Endothelial cell of umbilical vein (primary cell): ENCODE results near the gene EXOC5. TPM values are rescaled to one million over a fixed set of nuclear protein-coding genes. Genes with fewer than 3 reads are reported as not detected.

Source experiments
- BruUV-seq: library from RNA; stranded (reverse); fragments of 400-500 nt; replicated peaks from 2 replicates; lab custom pipeline; 2021; lab: Mats Ljungman, UMichigan
- CTCF ChIA-PET: fragments of 300-600, 350-600 bp; sonication (Branson Sonifier 250); formaldehyde crosslinking; loops from one replicate; lab custom pipeline; 2021; ENCODE audit warnings: antibody characterized with exemption, inconsistent platforms; lab: Charles Lee
- POLR2A ChIA-PET: fragments of 300-600, 350-600 bp; sonication (Branson Sonifier 250); formaldehyde crosslinking; loops from one replicate; lab custom pipeline; 2021; ENCODE audit warnings: antibody characterized with exemption, inconsistent platforms; lab: Charles Lee
- DNase-seq: peaks from one replicate; pipeline ENCODE4 v3.0.0-alpha.2; 2011; ENCODE audit warnings: low read depth, low spot score
- FAIRE-seq: peaks from 2 replicates; lab custom pipeline; 2011; peaks lifted over from hg19 to GRCh38; lab: Jason Lieb, UNC
- H2AFZ ChIP-seq: 2 replicates; pipeline ENCODE4 v1.6.0; 2012; ENCODE audit warnings: low read depth, low read length, control low read depth, inconsistent platforms
- H3K27ac ChIP-seq: 2 replicates; pipeline ENCODE4 v1.5.1; 2011; ENCODE audit warnings: low read depth, mild to moderate bottlenecking, control low read depth, low read length, moderate library complexity; ENCODE audit not compliant: insufficient read depth
- H3K27me3 ChIP-seq, 2 experiments: 2 replicates each; pipeline versions ENCODE4 v1.6.0 to v1.6.1; 2011; ENCODE audit warnings: low read length in 2 of 2, mixed read lengths in 1 of 2; ENCODE audit not compliant: control insufficient read depth in 2 of 2, insufficient read depth in 2 of 2
- H3K36me3 ChIP-seq, 2 experiments: 2 replicates in 1 of 2; 3 replicates in 1 of 2; pipeline ENCODE4 v1.5.1; 2011; ENCODE audit warnings: low read length in 2 of 2, mild to moderate bottlenecking in 1 of 2, moderate library complexity in 1 of 2; ENCODE audit not compliant: control insufficient read depth in 2 of 2, insufficient read depth in 2 of 2; ENCODE audit errors: extremely low read depth in 1 of 2
- H3K4me1 ChIP-seq: 3 replicates; pipeline ENCODE4 v1.5.1; 2011; ENCODE audit warnings: mild to moderate bottlenecking, low read length; ENCODE audit not compliant: control insufficient read depth, insufficient read depth; ENCODE audit errors: extremely low read depth
- H3K4me2 ChIP-seq: 2 replicates; pipeline ENCODE4 v1.6.1; 2011; ENCODE audit warnings: low read length, control low read depth, mixed read lengths; ENCODE audit not compliant: insufficient read depth
- H3K4me3 ChIP-seq, 3 experiments: fragments of 200-600 bp in 1 of 3; sonication (generic), shearing (Covaris generic) in 1 of 3; replicated peaks in 1 of 3; 2 replicates each; pipeline ENCODE4 v1.5.1; 2011 to 2016; ENCODE audit warnings: control low read depth in 3 of 3, low read length in 3 of 3, mild to moderate bottlenecking in 2 of 3, inconsistent platforms in 1 of 3, low read depth in 1 of 3, moderate library complexity in 1 of 3; ENCODE audit not compliant: insufficient read depth in 1 of 3
- H3K79me2 ChIP-seq: 2 replicates; pipeline ENCODE4 v1.6.0; 2012; ENCODE audit warnings: low read length, inconsistent platforms; ENCODE audit not compliant: control insufficient read depth, insufficient read depth
- H3K9ac ChIP-seq: replicated peaks from 2 replicates; pipeline ENCODE3; 2011; ENCODE audit warnings: low read length, control low read depth; ENCODE audit not compliant: insufficient read depth; ENCODE audit errors: extremely low read depth
- H3K9me1 ChIP-seq: replicated peaks from 3 replicates; pipeline ENCODE4 v1.6.0; 2011; ENCODE audit warnings: mild to moderate bottlenecking, low read length; ENCODE audit not compliant: control insufficient read depth, insufficient read depth; ENCODE audit errors: extremely low read depth
- H3K9me3 ChIP-seq: replicated peaks from 2 replicates; pipeline ENCODE4 v1.5.1; 2012; ENCODE audit warnings: low read length, inconsistent platforms; ENCODE audit not compliant: control insufficient read depth, insufficient read depth
- H4K20me1 ChIP-seq: replicated peaks from 2 replicates; pipeline ENCODE3; 2011; ENCODE audit warnings: mild to moderate bottlenecking, low read length; ENCODE audit not compliant: control insufficient read depth, insufficient read depth; ENCODE audit errors: extremely low read depth
- GATA2 ChIP-seq: IDR thresholded peaks from 2 replicates; pipeline ENCODE4 v1.7.0; 2011; ENCODE audit warnings: low read depth, mild to moderate bottlenecking, moderate library complexity, mixed read lengths, low read length; ENCODE audit not compliant: insufficient read length, insufficient read depth
- MYC ChIP-seq: IDR thresholded peaks from one replicate; pipeline ENCODE4 v1.6.1; 2011; ENCODE audit warnings: mild to moderate bottlenecking, low read depth, low read length
- POLR2A ChIP-seq: IDR thresholded peaks from 2 replicates; pipeline ENCODE4 v1.6.1; 2012; ENCODE audit warnings: low read depth, mild to moderate bottlenecking, control low read depth, low read length
- POLR2AphosphoS5 ChIP-seq: IDR thresholded peaks from 2 replicates; pipeline ENCODE4 v1.6.1; 2012; ENCODE audit warnings: low read depth, mild to moderate bottlenecking, control low read depth, low read length, moderate library complexity; ENCODE audit not compliant: insufficient read depth
- dilution Hi-C: fragments of 300-500 bp; cut with MboI; formaldehyde crosslinking; loops from one replicate; pipeline ENCODE4 v1.15.0; 2019; ENCODE audit warnings: low sequenced_read_pairs; ENCODE audit not compliant: extremely low pct_ligation_motif_present
- intact Hi-C: fragments of 100-400 bp; cut with micrococcal nuclease; formaldehyde crosslinking; loops from one replicate; pipeline ENCODE4 v1.10.0; 2022
- polyA plus RNA-seq, 4 experiments: library from polyadenylated mRNA; depleted of rRNA in 3 of 4; stranded (reverse) in 3 of 4; unstranded in 1 of 4; fragments of >200 nt; gene quantifications; 2 replicates each; pipeline versions ENCODE4 v1.2.1 to v1.2.3, GENCODE V29; 2011 to 2012; ENCODE audit warnings: missing spikeins in 1 of 4
- total RNA-seq: library from RNA; stranded (reverse); gene quantifications from 2 replicates; pipeline ENCODE4 v1.2.3, GENCODE V29; 2021
- TF ChIP-seq, protein P1 (sequence below), 2 donors: IDR thresholded peaks; 1 replicate in 1 of 2; 2 replicates in 1 of 2; pipeline ENCODE4 v1.5.1; 2011; ENCODE audit warnings: low read length in 2 of 2, mild to moderate bottlenecking in 2 of 2, moderate library complexity in 2 of 2, control low read depth in 1 of 2, inconsistent platforms in 1 of 2, low read depth in 1 of 2; ENCODE audit not compliant: insufficient read depth in 1 of 2; ENCODE audit errors: extremely low read depth in 1 of 2
- TF ChIP-seq, protein P2 (sequence below): IDR thresholded peaks from 2 replicates; pipeline ENCODE4 v1.6.1; 2011; ENCODE audit not compliant: insufficient read depth, insufficient read length

EXOC5 gene
- total and polyA plus RNA-seq, 2 donors (not counting 3 experiments of a cell fraction or from before 2014, with no cell fraction given) = 23.9 to 104 TPM

DNA sequence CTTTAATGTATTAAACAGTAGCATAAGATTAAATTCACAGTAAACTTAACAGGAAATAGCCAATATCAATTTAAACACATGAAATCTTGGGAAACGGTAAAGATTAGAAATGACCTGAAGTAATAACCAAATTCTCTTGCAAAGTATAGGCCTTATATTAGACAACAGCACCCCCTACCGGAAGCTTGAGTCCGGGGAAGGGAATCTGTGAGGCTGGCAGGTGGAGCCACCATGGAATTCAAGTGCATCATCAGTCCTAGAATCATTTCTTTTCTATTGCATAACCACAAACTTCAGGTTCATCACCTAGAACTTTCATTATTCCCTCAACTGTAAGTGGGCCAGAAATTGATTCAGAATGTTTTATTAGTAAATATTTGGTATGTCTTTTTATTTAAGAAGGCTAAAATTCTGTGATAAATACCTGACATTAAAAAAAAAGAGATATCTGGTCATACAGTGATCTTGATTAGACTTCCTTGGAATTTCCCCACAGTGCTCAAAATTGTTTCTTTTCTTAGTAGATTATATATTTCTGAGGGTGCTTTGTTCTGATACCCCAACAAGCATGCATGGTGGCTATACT lies 48.6 kb upstream of the EXOC5 start:
- Histone ChIP-seq H3K4me1 (no peaks in the 10 kb centered on the region), H3K4me2 (no peak overlapping the region), H3K9me3 (no peaks in the 10 kb centered on the region), H3K27ac (no peak overlapping the region), H3K27me3 (peaks cover 10 to 12% of the 10 kb centered on the region in 2 experiments), H3K9me1 (no peaks in the 10 kb centered on the region), H3K9ac (no peak overlapping the region), H2AFZ (no peak overlapping the region), H3K36me3 (no peaks in the 10 kb centered on the region), H3K79me2 (no peaks in the 10 kb centered on the region), H4K20me1 (no peaks in the 10 kb centered on the region), H3K4me3 (no peak overlapping the region)
- BruUV-seq = no TSS peak
- FAIRE-seq (peak; percentile 72), DNase-seq (peak; percentile 82)
- dilution Hi-C loops (no loop called here), intact Hi-C loops (loop anchor here (1.0 to 5.0 kb wide), 5 partner anchors 61 to 826 kb away; no protein-coding TSS in a partner anchor)
- ChIA-PET POLR2A (no interaction called here), CTCF (interaction anchor here (0.6 to 3.4 kb wide), 42 partner anchors 9 to 1186 kb away, joined by 3 to 115 read pairs (median 4); partner anchors contain the start of genes AP5M1 and EXOC5)
- TF ChIP-seq POLR2AphosphoS5 (no peak), GATA2 (no peak), POLR2A (no peak), MYC (no peak)
- TF ChIP-seq, protein P1, sequence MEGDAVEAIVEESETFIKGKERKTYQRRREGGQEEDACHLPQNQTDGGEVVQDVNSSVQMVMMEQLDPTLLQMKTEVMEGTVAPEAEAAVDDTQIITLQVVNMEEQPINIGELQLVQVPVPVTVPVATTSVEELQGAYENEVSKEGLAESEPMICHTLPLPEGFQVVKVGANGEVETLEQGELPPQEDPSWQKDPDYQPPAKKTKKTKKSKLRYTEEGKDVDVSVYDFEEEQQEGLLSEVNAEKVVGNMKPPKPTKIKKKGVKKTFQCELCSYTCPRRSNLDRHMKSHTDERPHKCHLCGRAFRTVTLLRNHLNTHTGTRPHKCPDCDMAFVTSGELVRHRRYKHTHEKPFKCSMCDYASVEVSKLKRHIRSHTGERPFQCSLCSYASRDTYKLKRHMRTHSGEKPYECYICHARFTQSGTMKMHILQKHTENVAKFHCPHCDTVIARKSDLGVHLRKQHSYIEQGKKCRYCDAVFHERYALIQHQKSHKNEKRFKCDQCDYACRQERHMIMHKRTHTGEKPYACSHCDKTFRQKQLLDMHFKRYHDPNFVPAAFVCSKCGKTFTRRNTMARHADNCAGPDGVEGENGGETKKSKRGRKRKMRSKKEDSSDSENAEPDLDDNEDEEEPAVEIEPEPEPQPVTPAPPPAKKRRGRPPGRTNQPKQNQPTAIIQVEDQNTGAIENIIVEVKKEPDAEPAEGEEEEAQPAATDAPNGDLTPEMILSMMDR (IDR thresholded peaks at IDR 0.05; ENCODE audit: extremely low read depth in 1 of 2, insufficient read depth in 1 of 2, low read depth in 1 of 2, low read length in 2 of 2) = peak; percentile 70 to 83
- TF ChIP-seq, protein P2, sequence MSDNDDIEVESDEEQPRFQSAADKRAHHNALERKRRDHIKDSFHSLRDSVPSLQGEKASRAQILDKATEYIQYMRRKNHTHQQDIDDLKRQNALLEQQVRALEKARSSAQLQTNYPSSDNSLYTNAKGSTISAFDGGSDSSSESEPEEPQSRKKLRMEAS = no peak
